GM23338 (cell line): ENCODE results near the gene CDH4. TPM values are rescaled to one million over a fixed set of nuclear protein-coding genes. Genes with fewer than 3 reads are reported as not detected.

Experiments used
- ATAC-seq: fragments of 200-7000 bp; cut with Tn5 transposase; 3 replicates; pipeline ENCODE4 v1.9.1; 2020
- DNase-seq: peaks from one replicate; pipeline ENCODE4 v3.0.0-alpha.2; 2015; ENCODE audit warnings: low spot score
- H2AFZ ChIP-seq: fragments of 200-600 bp; sonication (generic); 2 replicates; pipeline ENCODE4 v1.8.0; 2016; ENCODE audit warnings: antibody characterized with exemption, mild to moderate bottlenecking, moderate library complexity
- H3F3A ChIP-seq: fragments of 200-600 bp; sonication (generic); replicated peaks from 2 replicates; pipeline ENCODE4 v1.8.0; 2017; ENCODE audit warnings: antibody characterized with exemption, mixed run types, low read depth
- H3K27ac ChIP-seq: fragments of 200-600 bp; sonication (generic); 2 replicates; pipeline ENCODE4 v1.6.1; 2016; ENCODE audit warnings: low read depth
- H3K27me3 ChIP-seq: fragments of 200-600 bp; sonication (generic); 2 replicates; pipeline ENCODE4 v1.8.0; 2016; ENCODE audit warnings: mild to moderate bottlenecking, mixed run types, moderate library complexity; ENCODE audit not compliant: insufficient read depth
- H3K36me3 ChIP-seq: fragments of 200-600 bp; sonication (generic); 2 replicates; pipeline ENCODE4 v1.8.0; 2016; ENCODE audit warnings: mild to moderate bottlenecking; ENCODE audit not compliant: insufficient read depth
- H3K4me1 ChIP-seq: fragments of 200-600 bp; sonication (generic); 2 replicates; pipeline ENCODE4 v1.8.0; 2016; ENCODE audit warnings: mild to moderate bottlenecking, moderate library complexity; ENCODE audit not compliant: insufficient read depth
- H3K4me2 ChIP-seq: fragments of 200-600 bp; sonication (generic); 2 replicates; pipeline ENCODE4 v1.7.1; 2017; ENCODE audit warnings: mixed run types
- H3K4me3 ChIP-seq: fragments of 200-600 bp; sonication (generic); 2 replicates; pipeline ENCODE4 v1.6.1; 2016; ENCODE audit warnings: mixed run types
- H3K79me2 ChIP-seq: fragments of 200-600 bp; sonication (generic); replicated peaks from 2 replicates; pipeline ENCODE4 v1.8.0; 2017; ENCODE audit warnings: mild to moderate bottlenecking; ENCODE audit not compliant: insufficient read depth
- H3K9me2 ChIP-seq: fragments of 200-600 bp; sonication (generic); 2 replicates; pipeline ENCODE4 v1.8.0; 2017; ENCODE audit not compliant: insufficient read depth
- H4K20me1 ChIP-seq: fragments of 200-600 bp; sonication (generic); replicated peaks from 2 replicates; pipeline ENCODE4 v1.8.0; 2017; ENCODE audit warnings: mild to moderate bottlenecking; ENCODE audit not compliant: insufficient read depth
- H3K27ac Mint-ChIP-seq: 2 replicates; pipeline ENCODE4 v1.8.0; 2020; ENCODE audit warnings: inconsistent platforms, mild to moderate bottlenecking, moderate library complexity, mixed read lengths
- H3K27me3 Mint-ChIP-seq: 3 replicates; pipeline ENCODE4 v1.8.0; 2022; ENCODE audit warnings: low read depth, mild to moderate bottlenecking, moderate library complexity, mixed read lengths, inconsistent platforms; ENCODE audit not compliant: insufficient read depth, poor library complexity
- H3K36me3 Mint-ChIP-seq: 3 replicates; pipeline ENCODE4 v1.8.0; 2021; ENCODE audit warnings: low read depth, mild to moderate bottlenecking, inconsistent platforms, moderate library complexity, mixed read lengths
- H3K4me1 Mint-ChIP-seq: 3 replicates; pipeline ENCODE4 v1.8.0; 2020; ENCODE audit warnings: mild to moderate bottlenecking, inconsistent platforms, mixed read lengths
- H3K4me3 Mint-ChIP-seq: 3 replicates; pipeline ENCODE4 v1.8.0; 2021; ENCODE audit warnings: moderate library complexity, mild to moderate bottlenecking, inconsistent platforms, mixed read lengths
- H3K9me3 Mint-ChIP-seq: 3 replicates; pipeline ENCODE4 v1.8.0; 2020; ENCODE audit warnings: moderate library complexity, mild to moderate bottlenecking, inconsistent platforms, mixed read lengths
- EZH2phosphoT487 ChIP-seq: fragments of 200-600 bp; sonication (generic); IDR thresholded peaks from one replicate; pipeline ENCODE4 v1.8.1; 2018; ENCODE audit warnings: antibody characterized with exemption; ENCODE audit not compliant: unreplicated experiment
- JUNB ChIP-seq: IDR thresholded peaks from one replicate; pipeline ENCODE4 v1.6.1; 2016; ENCODE audit warnings: antibody characterized with exemption; ENCODE audit not compliant: unreplicated experiment
- STAT1 ChIP-seq: IDR thresholded peaks from one replicate; pipeline ENCODE4 v1.6.1; 2016; ENCODE audit warnings: antibody characterized with exemption; ENCODE audit not compliant: unreplicated experiment
- polyA plus RNA-seq: library from polyadenylated mRNA; unstranded; fragments of >200 nt; fragmentation: Nextera tagmentation; extraction: Ambion mirVana; gene quantifications from 2 replicates; pipeline ENCODE4 v1.2.1, GENCODE V29; 2016
- total RNA-seq: library from RNA; depleted of rRNA; stranded (reverse); fragments of >200 nt; shearing (Covaris generic); gene quantifications from 2 replicates; pipeline ENCODE4 v1.2.3, GENCODE V29; 2014
- TF ChIP-seq, protein P1 (sequence below), 2 experiments: fragments of 200-600 bp in 1 of 2; sonication (generic) in 1 of 2; conservative IDR thresholded peaks; 2 replicates each; pipeline versions ENCODE4 v1.5.1 to v1.6.1; 2016 to 2017; ENCODE audit warnings: antibody characterized with exemption in 2 of 2, low read depth in 2 of 2, mild to moderate bottlenecking in 2 of 2, moderate library complexity in 1 of 2
- TF ChIP-seq, protein P2 (sequence below): IDR thresholded peaks from 2 replicates; pipeline ENCODE4 v1.6.1; 2016; ENCODE audit warnings: antibody characterized with exemption
- TF ChIP-seq, protein P3 (sequence below): fragments of 250-450 bp; sonication (Bioruptor Pico); IDR thresholded peaks from 2 replicates; pipeline ENCODE4 v1.5.0; 2020; ENCODE audit warnings: mild to moderate bottlenecking, moderate library complexity

CDH4 gene
- total and polyA plus RNA-seq, 2 experiments from 2014 or later: 1.2 to 4.2 TPM

DNA sequence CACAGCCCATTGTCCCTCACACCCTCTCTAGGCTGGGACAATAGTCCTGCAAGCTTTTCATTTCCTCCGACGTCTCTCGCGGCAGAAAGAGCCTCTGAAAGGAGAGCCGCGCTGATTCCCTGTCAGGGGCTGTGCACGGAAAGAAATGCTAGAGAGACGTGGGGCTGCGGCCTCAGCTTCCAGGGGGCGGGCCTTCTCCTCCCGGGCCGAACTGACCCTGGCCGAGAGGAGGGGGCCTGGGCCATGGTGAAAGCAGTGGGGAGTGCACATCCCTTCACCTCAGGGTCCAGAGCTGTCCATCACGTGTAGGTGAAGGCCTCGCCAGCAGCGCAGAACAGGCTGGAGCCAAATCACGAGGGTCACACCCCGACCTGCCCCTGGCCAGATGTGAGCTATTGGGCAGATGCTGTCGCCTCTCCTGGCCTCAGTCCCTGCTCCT lies 593.2 kb downstream of the CDH4 start (continued):
- TF ChIP-seq JUNB (no peak), EZH2phosphoT487 (no peak), STAT1 (no peak)
- TF ChIP-seq, protein P1, sequence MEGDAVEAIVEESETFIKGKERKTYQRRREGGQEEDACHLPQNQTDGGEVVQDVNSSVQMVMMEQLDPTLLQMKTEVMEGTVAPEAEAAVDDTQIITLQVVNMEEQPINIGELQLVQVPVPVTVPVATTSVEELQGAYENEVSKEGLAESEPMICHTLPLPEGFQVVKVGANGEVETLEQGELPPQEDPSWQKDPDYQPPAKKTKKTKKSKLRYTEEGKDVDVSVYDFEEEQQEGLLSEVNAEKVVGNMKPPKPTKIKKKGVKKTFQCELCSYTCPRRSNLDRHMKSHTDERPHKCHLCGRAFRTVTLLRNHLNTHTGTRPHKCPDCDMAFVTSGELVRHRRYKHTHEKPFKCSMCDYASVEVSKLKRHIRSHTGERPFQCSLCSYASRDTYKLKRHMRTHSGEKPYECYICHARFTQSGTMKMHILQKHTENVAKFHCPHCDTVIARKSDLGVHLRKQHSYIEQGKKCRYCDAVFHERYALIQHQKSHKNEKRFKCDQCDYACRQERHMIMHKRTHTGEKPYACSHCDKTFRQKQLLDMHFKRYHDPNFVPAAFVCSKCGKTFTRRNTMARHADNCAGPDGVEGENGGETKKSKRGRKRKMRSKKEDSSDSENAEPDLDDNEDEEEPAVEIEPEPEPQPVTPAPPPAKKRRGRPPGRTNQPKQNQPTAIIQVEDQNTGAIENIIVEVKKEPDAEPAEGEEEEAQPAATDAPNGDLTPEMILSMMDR (conservative IDR thresholded peaks at IDR 0.05; ENCODE audit: low read depth in 2 of 2): no peak

GRCh38 chr20:61846074-61846473 lies 594.0 kb downstream of the CDH4 start:
- no peaks in the 10 kb centered on the region for H3K27me3 ChIP-seq
- Mint-ChIP-seq H3K27me3 (peaks cover 12% of the 10 kb centered on the region), H3K9me3 (peaks cover 10% of the 10 kb centered on the region; the same call in 2 of the 3 replicates), H3K36me3 (0 out of 3 replicates have a peak, but pooled peaks cover 7% of the 10 kb centered on the region), H3K4me3 (no peak overlapping the region), H3K27ac (no peak overlapping the region), H3K4me1 (no peaks in the 10 kb centered on the region)
- H3K27ac ChIP-seq: no peak overlapping the region
- H3K4me2 ChIP-seq: no peak overlapping the region
- no peaks in the 10 kb centered on the region for H4K20me1 ChIP-seq
- H3F3A ChIP-seq: no peaks in the 10 kb centered on the region
- no peaks in the 10 kb centered on the region for H3K36me3 ChIP-seq
- ATAC-seq (no peak), DNase-seq (no peak)
- no peak overlapping the region for H3K4me3 ChIP-seq
- H3K79me2 ChIP-seq: no peaks in the 10 kb centered on the region
- no peak overlapping the region for H2AFZ ChIP-seq
- H3K4me1 ChIP-seq: no peaks in the 10 kb centered on the region
- no peak for TF ChIP-seq EZH2phosphoT487
- TF ChIP-seq, protein P2, sequence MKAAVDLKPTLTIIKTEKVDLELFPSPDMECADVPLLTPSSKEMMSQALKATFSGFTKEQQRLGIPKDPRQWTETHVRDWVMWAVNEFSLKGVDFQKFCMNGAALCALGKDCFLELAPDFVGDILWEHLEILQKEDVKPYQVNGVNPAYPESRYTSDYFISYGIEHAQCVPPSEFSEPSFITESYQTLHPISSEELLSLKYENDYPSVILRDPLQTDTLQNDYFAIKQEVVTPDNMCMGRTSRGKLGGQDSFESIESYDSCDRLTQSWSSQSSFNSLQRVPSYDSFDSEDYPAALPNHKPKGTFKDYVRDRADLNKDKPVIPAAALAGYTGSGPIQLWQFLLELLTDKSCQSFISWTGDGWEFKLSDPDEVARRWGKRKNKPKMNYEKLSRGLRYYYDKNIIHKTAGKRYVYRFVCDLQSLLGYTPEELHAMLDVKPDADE: no peak
- TF ChIP-seq, protein P3, sequence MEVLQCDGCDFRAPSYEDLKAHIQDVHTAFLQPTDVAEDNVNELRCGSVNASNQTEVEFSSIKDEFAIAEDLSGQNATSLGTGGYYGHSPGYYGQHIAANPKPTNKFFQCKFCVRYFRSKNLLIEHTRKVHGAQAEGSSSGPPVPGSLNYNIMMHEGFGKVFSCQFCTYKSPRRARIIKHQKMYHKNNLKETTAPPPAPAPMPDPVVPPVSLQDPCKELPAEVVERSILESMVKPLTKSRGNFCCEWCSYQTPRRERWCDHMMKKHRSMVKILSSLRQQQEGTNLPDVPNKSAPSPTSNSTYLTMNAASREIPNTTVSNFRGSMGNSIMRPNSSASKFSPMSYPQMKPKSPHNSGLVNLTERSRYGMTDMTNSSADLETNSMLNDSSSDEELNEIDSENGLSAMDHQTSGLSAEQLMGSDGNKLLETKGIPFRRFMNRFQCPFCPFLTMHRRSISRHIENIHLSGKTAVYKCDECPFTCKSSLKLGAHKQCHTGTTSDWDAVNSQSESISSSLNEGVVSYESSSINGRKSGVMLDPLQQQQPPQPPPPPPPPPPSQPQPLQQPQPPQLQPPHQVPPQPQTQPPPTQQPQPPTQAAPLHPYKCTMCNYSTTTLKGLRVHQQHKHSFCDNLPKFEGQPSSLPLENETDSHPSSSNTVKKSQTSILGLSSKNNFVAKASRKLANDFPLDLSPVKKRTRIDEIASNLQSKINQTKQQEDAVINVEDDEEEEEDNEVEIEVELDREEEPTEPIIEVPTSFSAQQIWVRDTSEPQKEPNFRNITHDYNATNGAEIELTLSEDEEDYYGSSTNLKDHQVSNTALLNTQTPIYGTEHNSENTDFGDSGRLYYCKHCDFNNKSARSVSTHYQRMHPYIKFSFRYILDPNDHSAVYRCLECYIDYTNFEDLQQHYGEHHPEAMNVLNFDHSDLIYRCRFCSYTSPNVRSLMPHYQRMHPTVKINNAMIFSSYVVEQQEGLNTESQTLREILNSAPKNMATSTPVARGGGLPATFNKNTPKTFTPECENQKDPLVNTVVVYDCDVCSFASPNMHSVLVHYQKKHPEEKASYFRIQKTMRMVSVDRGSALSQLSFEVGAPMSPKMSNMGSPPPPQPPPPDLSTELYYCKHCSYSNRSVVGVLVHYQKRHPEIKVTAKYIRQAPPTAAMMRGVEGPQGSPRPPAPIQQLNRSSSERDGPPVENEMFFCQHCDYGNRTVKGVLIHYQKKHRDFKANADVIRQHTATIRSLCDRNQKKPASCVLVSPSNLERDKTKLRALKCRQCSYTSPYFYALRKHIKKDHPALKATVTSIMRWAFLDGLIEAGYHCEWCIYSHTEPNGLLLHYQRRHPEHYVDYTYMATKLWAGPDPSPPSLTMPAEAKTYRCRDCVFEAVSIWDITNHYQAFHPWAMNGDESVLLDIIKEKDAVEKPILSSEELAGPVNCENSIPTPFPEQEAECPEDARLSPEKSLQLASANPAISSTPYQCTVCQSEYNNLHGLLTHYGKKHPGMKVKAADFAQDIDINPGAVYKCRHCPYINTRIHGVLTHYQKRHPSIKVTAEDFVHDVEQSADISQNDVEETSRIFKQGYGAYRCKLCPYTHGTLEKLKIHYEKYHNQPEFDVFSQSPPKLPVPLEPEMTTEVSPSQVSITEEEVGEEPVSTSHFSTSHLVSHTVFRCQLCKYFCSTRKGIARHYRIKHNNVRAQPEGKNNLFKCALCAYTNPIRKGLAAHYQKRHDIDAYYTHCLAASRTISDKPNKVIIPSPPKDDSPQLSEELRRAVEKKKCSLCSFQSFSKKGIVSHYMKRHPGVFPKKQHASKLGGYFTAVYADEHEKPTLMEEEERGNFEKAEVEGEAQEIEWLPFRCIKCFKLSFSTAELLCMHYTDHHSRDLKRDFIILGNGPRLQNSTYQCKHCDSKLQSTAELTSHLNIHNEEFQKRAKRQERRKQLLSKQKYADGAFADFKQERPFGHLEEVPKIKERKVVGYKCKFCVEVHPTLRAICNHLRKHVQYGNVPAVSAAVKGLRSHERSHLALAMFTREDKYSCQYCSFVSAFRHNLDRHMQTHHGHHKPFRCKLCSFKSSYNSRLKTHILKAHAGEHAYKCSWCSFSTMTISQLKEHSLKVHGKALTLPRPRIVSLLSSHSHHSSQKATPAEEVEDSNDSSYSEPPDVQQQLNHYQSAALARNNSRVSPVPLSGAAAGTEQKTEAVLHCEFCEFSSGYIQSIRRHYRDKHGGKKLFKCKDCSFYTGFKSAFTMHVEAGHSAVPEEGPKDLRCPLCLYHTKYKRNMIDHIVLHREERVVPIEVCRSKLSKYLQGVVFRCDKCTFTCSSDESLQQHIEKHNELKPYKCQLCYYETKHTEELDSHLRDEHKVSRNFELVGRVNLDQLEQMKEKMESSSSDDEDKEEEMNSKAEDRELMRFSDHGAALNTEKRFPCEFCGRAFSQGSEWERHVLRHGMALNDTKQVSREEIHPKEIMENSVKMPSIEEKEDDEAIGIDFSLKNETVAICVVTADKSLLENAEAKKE (CRISPR knock-in tag): no peak
- no peaks in the 10 kb centered on the region for H3K9me2 ChIP-seq
